Measurements from ENCODE around the gene MXI1.

The MXI1 gene

GRCh38 chr10:110207011-110207804 is at the start of gene MXI1:
MXI1 (plus strand) TSS chr10:110207605; CDS start chr10:110207809, 204 bp downstream.
- H3K4me3 ChIP-seq (ENCODE audit: low read depth, low read length) = peak within 1 kb of the TSS; percentile 70
- no peak for TF ChIP-seq CTCF (IDR thresholded peaks at IDR 0.05; ENCODE audit: low read depth, low read length, missing control alignments)
- peak; percentile 57 for DNase-seq (ENCODE audit: low read depth)
- in situ Hi-C loops (cut with HindIII; ENCODE audit: low sequenced_read_pairs) = no loop called here

- no peak for DNase-seq (ENCODE audit: low read depth)
- no peak overlapping the region for H3K4me3 ChIP-seq (ENCODE audit: low read depth, low read length)
- in situ Hi-C loops (cut with HindIII; ENCODE audit: low sequenced_read_pairs) = no loop called here
Observed at GRCh38 chr10:110158051-110159005, 49.1 kb upstream of the MXI1 start.

GRCh38 chr10:110160081-110160480 is 47.3 kb upstream of the MXI1 start:
- TF ChIP-seq CTCF (IDR thresholded peaks at IDR 0.05; ENCODE audit: low read depth, low read length, missing control alignments) = no peak
- in situ Hi-C loops (cut with HindIII; ENCODE audit: low sequenced_read_pairs) = loop anchor here (5.0 kb wide), 1 partner anchor 37 kb away; no protein-coding TSS in a partner anchor
- DNase-seq (ENCODE audit: low read depth) = no peak

More at GRCh38 chr10:110158051-110159005, 49.1 kb upstream of the MXI1 start:
- no peak for TF ChIP-seq CTCF (IDR thresholded peaks at IDR 0.05; ENCODE audit: low read depth, low read length, missing control alignments)

GRCh38 chr10:110160522-110160921 is 46.9 kb upstream of the MXI1 start:
- in situ Hi-C loops (cut with HindIII; ENCODE audit: low sequenced_read_pairs) = loop anchor here (5.0 kb wide), 1 partner anchor 37 kb away; no protein-coding TSS in a partner anchor

More at GRCh38 chr10:110160081-110160480, 47.3 kb upstream of the MXI1 start:
- no peak overlapping the region for H3K4me3 ChIP-seq (ENCODE audit: low read depth, low read length)

GRCh38 chr10:110162741-110163145 is 44.7 kb upstream of the MXI1 start:
- no peak for TF ChIP-seq CTCF (IDR thresholded peaks at IDR 0.05; ENCODE audit: low read depth, low read length, missing control alignments)
- H3K4me3 ChIP-seq (ENCODE audit: low read depth, low read length) = no peak overlapping the region
- DNase-seq (ENCODE audit: low read depth) = no peak
- in situ Hi-C loops (cut with HindIII; ENCODE audit: low sequenced_read_pairs) = loop anchor here (5.0 kb wide), 1 partner anchor 35 kb away; no protein-coding TSS in a partner anchor

More at GRCh38 chr10:110160522-110160921, 46.9 kb upstream of the MXI1 start:
- no peak for TF ChIP-seq CTCF (IDR thresholded peaks at IDR 0.05; ENCODE audit: low read depth, low read length, missing control alignments)
- no peak overlapping the region for H3K4me3 ChIP-seq (ENCODE audit: low read depth, low read length)
- no peak for DNase-seq (ENCODE audit: low read depth)

GRCh38 chr10:110163192-110163773 is 44.1 kb upstream of the MXI1 start:
- no peak overlapping the region for H3K4me3 ChIP-seq (ENCODE audit: low read depth, low read length)
- in situ Hi-C loops (cut with HindIII; ENCODE audit: low sequenced_read_pairs) = loop anchor here (5.0 kb wide), 1 partner anchor 34 kb away; no protein-coding TSS in a partner anchor
- no peak for TF ChIP-seq CTCF (IDR thresholded peaks at IDR 0.05; ENCODE audit: low read depth, low read length, missing control alignments)
- DNase-seq (ENCODE audit: low read depth) = no peak

Measured in astrocyte of the cerebellum (primary cell).